Prostate gland (tissue), 2 donors: ENCODE results near the gene UVSSA. TPM values are rescaled to one million over a fixed set of nuclear protein-coding genes. Genes with fewer than 3 reads are reported as not detected.

ENCODE experiments used
- DNase-seq: peaks from one replicate; pipeline ENCODE4 v3.0.0-alpha.2; 2019; ENCODE audit warnings: low spot score
- H3K27ac ChIP-seq, 2 donors: fragments of 200-600 bp; sonication (generic); 2 replicates each; pipeline ENCODE4 v1.5.1; 2017 to 2019
- H3K27me3 ChIP-seq: fragments of 200-600 bp; sonication (generic); replicated peaks from 2 replicates; pipeline ENCODE4 v1.5.1; 2019; ENCODE audit not compliant: insufficient read depth
- H3K36me3 ChIP-seq, 2 donors: fragments of 200-600 bp; sonication (generic); 1 replicate in 1 of 2; 2 replicates in 1 of 2; pipeline versions ENCODE4 v1.5.1 to v1.8.1; 2017 to 2019
- H3K4me1 ChIP-seq: fragments of 200-600 bp; sonication (generic); replicated peaks from 2 replicates; pipeline ENCODE4 v1.5.1; 2019
- H3K4me3 ChIP-seq, 2 donors: fragments of 200-600 bp; sonication (generic); 2 replicates each; pipeline ENCODE4 v1.5.1; 2017 to 2019
- H3K9me3 ChIP-seq: fragments of 200-600 bp; sonication (generic); 2 replicates; pipeline ENCODE4 v1.5.1; 2017
- POLR2A ChIP-seq: fragments of 450-650 bp; IDR thresholded peaks from one replicate; pipeline ENCODE4 v1.6.1; 2016; ENCODE audit warnings: antibody characterized with exemption, mild to moderate bottlenecking
- POLR2AphosphoS5 ChIP-seq: sonication (generic); formaldehyde crosslinking; IDR thresholded peaks from one replicate; pipeline ENCODE4 v1.6.1; 2017; ENCODE audit warnings: antibody characterized with exemption
- WGBS: methylation state at CpG from one replicate; pipeline ENCODE4 v1.1.5; 2018; 5-methylcytosine and 5-hydroxymethylcytosine counted together
- intact Hi-C: fragments of 100-400 bp; cut with DNase I; formaldehyde crosslinking; loops from one replicate; pipeline ENCODE4 v1.14.2; 2022
- total RNA-seq, 2 donors: library from RNA; depleted of rRNA; stranded (reverse); fragments of >200 nt; gene quantifications; one replicate each; pipeline ENCODE4 v1.1.0, GENCODE V29; 2016
- TF ChIP-seq, protein P1 (sequence below), 4 experiments: fragments of 200-600 bp in 2 of 4; fragments of 450-650 bp in 2 of 4; sonication (generic) in 2 of 4; IDR thresholded peaks; 1 replicate in 3 of 4; 2 replicates in 1 of 4; pipeline ENCODE4 v1.5.1; 2016 to 2019; ENCODE audit warnings: antibody characterized with exemption in 4 of 4, mild to moderate bottlenecking in 2 of 4, moderate library complexity in 2 of 4

The UVSSA gene
- total RNA-seq, 2 donors from 2014 or later, result 20.8 to 47.9 TPM

- H3K27me3 ChIP-seq, result no peaks in the 10 kb centered on the region
- peaks cover 9 to 20% of the 10 kb centered on the region in 2 donors for H3K36me3 ChIP-seq
- H3K9me3 ChIP-seq, result no peaks in the 10 kb centered on the region
- TF ChIP-seq POLR2A (no peak), POLR2AphosphoS5 (no peak)
- TF ChIP-seq, protein P1, sequence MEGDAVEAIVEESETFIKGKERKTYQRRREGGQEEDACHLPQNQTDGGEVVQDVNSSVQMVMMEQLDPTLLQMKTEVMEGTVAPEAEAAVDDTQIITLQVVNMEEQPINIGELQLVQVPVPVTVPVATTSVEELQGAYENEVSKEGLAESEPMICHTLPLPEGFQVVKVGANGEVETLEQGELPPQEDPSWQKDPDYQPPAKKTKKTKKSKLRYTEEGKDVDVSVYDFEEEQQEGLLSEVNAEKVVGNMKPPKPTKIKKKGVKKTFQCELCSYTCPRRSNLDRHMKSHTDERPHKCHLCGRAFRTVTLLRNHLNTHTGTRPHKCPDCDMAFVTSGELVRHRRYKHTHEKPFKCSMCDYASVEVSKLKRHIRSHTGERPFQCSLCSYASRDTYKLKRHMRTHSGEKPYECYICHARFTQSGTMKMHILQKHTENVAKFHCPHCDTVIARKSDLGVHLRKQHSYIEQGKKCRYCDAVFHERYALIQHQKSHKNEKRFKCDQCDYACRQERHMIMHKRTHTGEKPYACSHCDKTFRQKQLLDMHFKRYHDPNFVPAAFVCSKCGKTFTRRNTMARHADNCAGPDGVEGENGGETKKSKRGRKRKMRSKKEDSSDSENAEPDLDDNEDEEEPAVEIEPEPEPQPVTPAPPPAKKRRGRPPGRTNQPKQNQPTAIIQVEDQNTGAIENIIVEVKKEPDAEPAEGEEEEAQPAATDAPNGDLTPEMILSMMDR (IDR thresholded peaks at IDR 0.05), result no peak
- no peak overlapping the region for H3K27ac ChIP-seq
- intact Hi-C loops, result no loop called here
- no peak for DNase-seq
- H3K4me1 ChIP-seq, result no peaks in the 10 kb centered on the region
- H3K4me3 ChIP-seq, result no peak overlapping the region
- WGBS, result 95% methylated on average over 29 of the region's 29 CpGs
Measured at GRCh38 chr4:1317177-1318045, 29.6 kb upstream of the UVSSA start.

DNA sequence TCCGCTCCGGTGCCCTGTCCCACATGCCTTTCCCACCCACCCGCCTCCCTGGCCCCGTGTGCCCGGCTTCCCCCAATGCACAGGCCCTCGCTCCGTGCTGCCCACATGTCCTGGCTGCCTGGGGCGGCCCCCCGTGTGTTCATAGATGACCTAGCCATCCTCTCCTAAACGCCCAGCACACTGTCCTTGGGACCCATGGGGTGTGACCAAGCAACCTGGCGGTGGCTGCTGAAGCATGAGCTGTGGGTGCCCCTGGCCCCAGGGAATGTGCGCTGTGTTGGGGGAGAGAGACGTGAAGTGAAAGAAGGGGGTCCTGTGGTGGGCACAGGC is 29.0 kb upstream of the UVSSA start:
- intact Hi-C loops, result no loop called here
- TF ChIP-seq POLR2AphosphoS5, result no peak
- TF ChIP-seq, protein P1 (IDR thresholded peaks at IDR 0.05), result no peak
- no peak for TF ChIP-seq POLR2A
- no peak for DNase-seq
- H3K4me1 ChIP-seq, result no peaks in the 10 kb centered on the region
- no peaks in the 10 kb centered on the region for H3K27me3 ChIP-seq
- 97% methylated on average over 13 of the region's 13 CpGs for WGBS
- no peak overlapping the region for H3K27ac ChIP-seq
- H3K4me3 ChIP-seq, result no peak overlapping the region
- peaks cover 9 to 20% of the 10 kb centered on the region in 2 donors for H3K36me3 ChIP-seq
- H3K9me3 ChIP-seq, result no peaks in the 10 kb centered on the region

GRCh38 chr4:1318488-1319213 is 28.4 kb upstream of the UVSSA start:
- 93% methylated on average over 17 of the region's 18 CpGs for WGBS

GRCh38 chr4:1321486-1321885 is 25.5 kb upstream of the UVSSA start:
- H3K27me3 ChIP-seq, result no peaks in the 10 kb centered on the region
- TF ChIP-seq POLR2AphosphoS5 (no peak), POLR2A (no peak)
- TF ChIP-seq, protein P1 (IDR thresholded peaks at IDR 0.05), result no peak
- intact Hi-C loops, result no loop called here
- 96% methylated on average over 13 of the region's 13 CpGs for WGBS
- no peak overlapping the region for H3K27ac ChIP-seq
- no peak overlapping the region for H3K4me3 ChIP-seq
- H3K4me1 ChIP-seq, result no peaks in the 10 kb centered on the region
- no peaks in the 10 kb centered on the region for H3K9me3 ChIP-seq
- DNase-seq, result no peak
- H3K36me3 ChIP-seq, result peaks cover 0 to 8% of the 10 kb centered on the region in 2 donors

More at GRCh38 chr4:1318488-1319213, 28.4 kb upstream of the UVSSA start:
- H3K9me3 ChIP-seq, result no peaks in the 10 kb centered on the region
- H3K27me3 ChIP-seq, result no peaks in the 10 kb centered on the region
- no peak for TF ChIP-seq POLR2A
- TF ChIP-seq, protein P1 (IDR thresholded peaks at IDR 0.05), result no peak
- TF ChIP-seq POLR2AphosphoS5, result no peak
- peak overlapping the region in 1 of 2 donors; percentile 44 for H3K27ac ChIP-seq
- H3K4me3 ChIP-seq, result no peak overlapping the region
- intact Hi-C loops, result no loop called here
- H3K4me1 ChIP-seq, result no peaks in the 10 kb centered on the region
- no peak for DNase-seq
- H3K36me3 ChIP-seq, result peaks cover 9 to 14% of the 10 kb centered on the region in 2 donors
